IMR-90 (cell line): Measurements from ENCODE around the gene FANCM.

Experiments
- BHLHE40 ChIP-seq: fragments of 150-350 bp; IDR thresholded peaks from 2 replicates; pipeline ENCODE4 v1.6.1; 2016; ENCODE audit warnings: mild to moderate bottlenecking, low read depth, low read length
- CTCF ChIP-seq: conservative IDR thresholded peaks from 2 replicates; pipeline ENCODE4 v1.5.1; 2012; ENCODE audit warnings: mild to moderate bottlenecking, low read depth, low read length, improper control_type of control experiment
- MAFK ChIP-seq: IDR thresholded peaks from 2 replicates; pipeline ENCODE4 v1.6.1; 2012; ENCODE audit warnings: low read depth, low read length, improper control_type of control experiment
- MAZ ChIP-seq: IDR thresholded peaks from 2 replicates; pipeline ENCODE4 v1.6.1; 2012; ENCODE audit warnings: low read depth, mild to moderate bottlenecking, low read length, improper control_type of control experiment, moderate library complexity, borderline replicate concordance
- MXI1 ChIP-seq: IDR thresholded peaks from 2 replicates; pipeline ENCODE4 v1.6.1; 2012; ENCODE audit warnings: low read depth, mild to moderate bottlenecking, low read length, moderate library complexity, borderline replicate concordance
- POLR2A ChIP-seq: IDR thresholded peaks from 2 replicates; pipeline ENCODE4 v1.6.1; 2012; ENCODE audit warnings: mild to moderate bottlenecking, low read depth, low read length
- RAD21 ChIP-seq: IDR thresholded peaks from 2 replicates; pipeline ENCODE4 v1.6.1; 2012; ENCODE audit warnings: low read length, improper control_type of control experiment
- SMC3 ChIP-seq: fragments of 150-350 bp; IDR thresholded peaks from 2 replicates; pipeline ENCODE4 v1.6.1; 2016; ENCODE audit warnings: low read depth, mild to moderate bottlenecking, antibody characterized with exemption, low read length, moderate library complexity
- TF ChIP-seq, protein P1 (sequence below): fragments of 150-350 bp; IDR thresholded peaks from 2 replicates; pipeline ENCODE4 v1.6.1; 2016; ENCODE audit warnings: low read depth, mild to moderate bottlenecking, low read length, moderate library complexity, borderline replicate concordance

- no peak for TF ChIP-seq POLR2A
- no peak for TF ChIP-seq CTCF
- TF ChIP-seq, protein P1, sequence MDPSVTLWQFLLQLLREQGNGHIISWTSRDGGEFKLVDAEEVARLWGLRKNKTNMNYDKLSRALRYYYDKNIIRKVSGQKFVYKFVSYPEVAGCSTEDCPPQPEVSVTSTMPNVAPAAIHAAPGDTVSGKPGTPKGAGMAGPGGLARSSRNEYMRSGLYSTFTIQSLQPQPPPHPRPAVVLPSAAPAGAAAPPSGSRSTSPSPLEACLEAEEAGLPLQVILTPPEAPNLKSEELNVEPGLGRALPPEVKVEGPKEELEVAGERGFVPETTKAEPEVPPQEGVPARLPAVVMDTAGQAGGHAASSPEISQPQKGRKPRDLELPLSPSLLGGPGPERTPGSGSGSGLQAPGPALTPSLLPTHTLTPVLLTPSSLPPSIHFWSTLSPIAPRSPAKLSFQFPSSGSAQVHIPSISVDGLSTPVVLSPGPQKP: no peak
- no peak for TF ChIP-seq BHLHE40
- TF ChIP-seq MXI1: no peak
- TF ChIP-seq SMC3: no peak
- no peak for TF ChIP-seq MAFK
- no peak for TF ChIP-seq MAZ
- no peak for TF ChIP-seq RAD21
These were observed 76.5 kb downstream of the FANCM start for GRCh38 chr14:45212231-45212630.
